Right lobe of liver (tissue), 4 donors: ENCODE measurements around the gene STAC2.

Experiments
- POLR2A ChIP-seq: fragments of 450-650 bp; IDR thresholded peaks from one replicate; pipeline ENCODE4 v1.6.1; 2017; ENCODE audit warnings: antibody characterized with exemption, mild to moderate bottlenecking
- TF ChIP-seq, protein P1 (sequence below), 4 donors: fragments of 200-600 bp in 3 of 4; fragments of 450-650 bp in 1 of 4; IDR thresholded peaks; one replicate each; pipeline versions ENCODE4 v1.5.1 to v1.8.0; 2016 to 2022; ENCODE audit warnings: antibody characterized with exemption in 4 of 4, mild to moderate bottlenecking in 2 of 4
- donor health status: DM: no; HTN: no; CAD: no.
- donor health status: DM: no; HTN: no; CAD: no.
- donor health status: DM: no; HTN: yes; CAD: no.

DNA sequence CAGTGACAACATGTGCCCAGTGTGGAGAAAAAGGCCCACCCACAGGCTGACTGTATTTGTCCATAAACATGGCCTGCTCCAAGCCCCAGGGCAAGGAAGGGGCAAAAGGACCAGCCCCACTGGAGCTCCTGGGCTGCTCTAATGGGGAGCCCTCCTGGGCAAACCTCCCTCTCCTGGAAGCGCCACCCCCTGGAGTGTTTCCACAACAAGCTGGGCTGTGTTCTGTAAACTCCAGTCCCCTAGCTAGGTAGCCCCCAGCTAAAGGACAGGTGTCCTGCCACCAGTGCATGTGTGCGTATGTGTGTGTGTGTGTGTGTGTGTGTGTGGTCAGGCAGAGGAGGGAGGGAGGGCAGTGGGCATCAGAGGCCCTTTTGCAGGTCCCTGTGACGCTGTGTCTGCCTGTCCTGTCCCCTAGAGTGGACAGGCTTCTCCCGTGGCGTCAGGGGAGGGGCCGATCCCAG lies 11.3 kb upstream of the STAC2 start:
- TF ChIP-seq, protein P1, sequence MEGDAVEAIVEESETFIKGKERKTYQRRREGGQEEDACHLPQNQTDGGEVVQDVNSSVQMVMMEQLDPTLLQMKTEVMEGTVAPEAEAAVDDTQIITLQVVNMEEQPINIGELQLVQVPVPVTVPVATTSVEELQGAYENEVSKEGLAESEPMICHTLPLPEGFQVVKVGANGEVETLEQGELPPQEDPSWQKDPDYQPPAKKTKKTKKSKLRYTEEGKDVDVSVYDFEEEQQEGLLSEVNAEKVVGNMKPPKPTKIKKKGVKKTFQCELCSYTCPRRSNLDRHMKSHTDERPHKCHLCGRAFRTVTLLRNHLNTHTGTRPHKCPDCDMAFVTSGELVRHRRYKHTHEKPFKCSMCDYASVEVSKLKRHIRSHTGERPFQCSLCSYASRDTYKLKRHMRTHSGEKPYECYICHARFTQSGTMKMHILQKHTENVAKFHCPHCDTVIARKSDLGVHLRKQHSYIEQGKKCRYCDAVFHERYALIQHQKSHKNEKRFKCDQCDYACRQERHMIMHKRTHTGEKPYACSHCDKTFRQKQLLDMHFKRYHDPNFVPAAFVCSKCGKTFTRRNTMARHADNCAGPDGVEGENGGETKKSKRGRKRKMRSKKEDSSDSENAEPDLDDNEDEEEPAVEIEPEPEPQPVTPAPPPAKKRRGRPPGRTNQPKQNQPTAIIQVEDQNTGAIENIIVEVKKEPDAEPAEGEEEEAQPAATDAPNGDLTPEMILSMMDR (IDR thresholded peaks at IDR 0.05), result no peak
- no peak for TF ChIP-seq POLR2A
